NT2/D1 (cell line): Measurements from ENCODE around the gene KRIT1.
A peak's percentile ranks its signal among the peaks of the same experiment; 100 is the strongest.

Experiments used
- DNase-seq: peaks from one replicate; pipeline ENCODE4 v3.0.0-alpha.2; 2011; ENCODE audit warnings: low read depth, low spot score
- H3K27me3 ChIP-seq: 2 replicates; pipeline ENCODE4 v1.6.0; 2011; ENCODE audit warnings: mild to moderate bottlenecking; ENCODE audit not compliant: insufficient read length, insufficient read depth
- H3K36me3 ChIP-seq: 2 replicates; pipeline ENCODE4 v1.6.1; 2011; ENCODE audit warnings: mild to moderate bottlenecking, low read length, mixed read lengths; ENCODE audit not compliant: insufficient read depth, insufficient read length
- H3K4me1 ChIP-seq: 2 replicates; pipeline ENCODE4 v1.5.1; 2011; ENCODE audit not compliant: insufficient read depth, insufficient read length
- H3K4me3 ChIP-seq: 2 replicates; pipeline ENCODE4 v1.5.1; 2011; ENCODE audit warnings: low read depth; ENCODE audit not compliant: insufficient read length
- H3K9ac ChIP-seq: 2 replicates; pipeline ENCODE4 v1.6.0; 2011; ENCODE audit warnings: low read depth; ENCODE audit not compliant: insufficient read length
- H3K9me3 ChIP-seq: 2 replicates; pipeline ENCODE4 v1.5.1; 2011; ENCODE audit warnings: mild to moderate bottlenecking, low read length; ENCODE audit not compliant: insufficient read depth
- SUZ12 ChIP-seq: IDR thresholded peaks from 2 replicates; pipeline ENCODE4 v1.6.1; 2011; ENCODE audit not compliant: insufficient read length, insufficient read depth; ENCODE audit errors: extremely low read depth
- YY1 ChIP-seq: IDR thresholded peaks from 2 replicates; pipeline ENCODE4 v1.6.1; 2011; ENCODE audit not compliant: insufficient read length, insufficient read depth
- ZNF274 ChIP-seq: IDR thresholded peaks from 2 replicates; pipeline ENCODE4 v1.6.1; 2011; ENCODE audit warnings: mild to moderate bottlenecking, low read depth, low read length

KRIT1 gene

DNA sequence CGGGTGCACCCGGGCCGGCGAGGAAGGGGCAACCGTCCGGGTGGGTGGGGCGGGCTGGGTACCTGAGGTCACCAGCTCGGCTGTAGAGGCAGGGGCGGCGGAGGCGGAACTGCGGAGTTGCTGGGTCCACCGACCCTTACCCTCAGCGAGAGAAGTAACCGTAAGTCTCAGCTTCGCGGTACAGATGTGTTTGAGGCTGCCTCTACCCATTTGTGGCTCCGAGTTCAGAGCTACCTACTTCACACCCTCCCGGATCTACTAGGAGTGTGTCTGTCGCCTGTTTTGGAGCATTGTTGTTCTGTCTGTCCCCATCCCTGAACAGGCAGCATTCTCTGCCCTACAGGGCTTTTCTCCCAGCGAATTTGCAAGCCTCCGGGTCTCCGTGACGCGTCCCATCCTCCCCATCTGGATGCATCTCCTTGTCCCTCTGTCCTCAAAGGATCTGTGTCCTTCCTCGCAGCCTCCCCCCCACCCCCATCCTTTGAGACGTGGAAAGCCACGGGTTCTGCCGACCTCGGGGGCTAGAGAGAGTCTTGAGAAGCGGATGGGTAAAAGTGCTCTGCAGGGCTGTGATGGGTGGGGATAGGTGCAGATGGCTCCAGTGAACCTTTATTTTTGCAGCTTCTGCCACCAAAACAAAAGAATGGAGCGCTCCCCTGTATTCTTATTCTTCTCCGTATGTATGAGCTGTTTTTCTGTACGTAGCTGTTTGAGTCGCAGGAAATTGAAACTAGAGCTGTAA lies 817 bp upstream of the KRIT1 start:
- no peak for TF ChIP-seq ZNF274
- no peak for TF ChIP-seq YY1
- no peak for TF ChIP-seq SUZ12
- peak overlapping the region; percentile 76 for H3K4me3 ChIP-seq
- H3K4me1 ChIP-seq = no peaks in the 10 kb centered on the region
- H3K9ac ChIP-seq = peak overlapping the region; percentile 95
- no peaks in the 10 kb centered on the region for H3K27me3 ChIP-seq
- peak; percentile 22 for DNase-seq
- H3K36me3 ChIP-seq = peaks cover 14% of the 10 kb centered on the region
- no peaks in the 10 kb centered on the region for H3K9me3 ChIP-seq

DNA sequence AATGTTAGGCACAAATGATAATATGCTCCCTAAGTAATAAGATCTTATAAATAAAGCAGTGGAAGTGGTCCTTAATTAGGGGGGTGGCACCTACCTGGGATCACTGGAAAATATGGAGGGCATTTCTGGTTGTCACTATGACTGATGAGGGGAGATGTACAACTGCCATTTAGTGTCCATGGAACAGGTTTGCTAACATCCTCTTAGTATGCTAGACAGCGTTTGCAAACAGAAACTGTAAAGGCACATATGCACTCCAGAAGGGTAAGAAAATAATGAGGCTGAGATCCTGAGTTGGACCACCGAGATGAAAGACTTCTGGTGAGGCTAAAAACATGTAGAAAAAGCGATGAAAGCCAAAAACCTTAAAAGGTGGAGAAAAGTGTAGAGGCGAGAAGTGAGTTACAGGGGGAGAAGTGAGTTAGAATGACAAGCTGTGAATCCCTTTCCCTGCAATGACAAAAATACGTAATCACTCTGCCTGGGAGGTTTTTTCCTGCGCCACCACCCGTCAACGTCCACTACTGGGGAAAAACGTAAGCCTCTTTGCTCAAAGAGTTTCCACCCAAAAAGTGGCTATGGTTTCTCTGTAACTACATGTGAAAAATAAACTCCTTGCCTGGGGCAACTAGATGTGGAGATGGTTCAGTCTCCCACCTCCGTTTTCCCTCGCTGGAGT lies 767 bp downstream of the KRIT1 start:
- Histone ChIP-seq H3K9ac (peak overlapping the region; percentile 95), H3K4me3 (peak overlapping the region; percentile 76), H3K9me3 (no peaks in the 10 kb centered on the region), H3K36me3 (peaks cover 28% of the 10 kb centered on the region), H3K4me1 (no peaks in the 10 kb centered on the region), H3K27me3 (no peaks in the 10 kb centered on the region)
- DNase-seq = no peak
- TF ChIP-seq ZNF274 (no peak), YY1 (no peak), SUZ12 (no peak)

DNA sequence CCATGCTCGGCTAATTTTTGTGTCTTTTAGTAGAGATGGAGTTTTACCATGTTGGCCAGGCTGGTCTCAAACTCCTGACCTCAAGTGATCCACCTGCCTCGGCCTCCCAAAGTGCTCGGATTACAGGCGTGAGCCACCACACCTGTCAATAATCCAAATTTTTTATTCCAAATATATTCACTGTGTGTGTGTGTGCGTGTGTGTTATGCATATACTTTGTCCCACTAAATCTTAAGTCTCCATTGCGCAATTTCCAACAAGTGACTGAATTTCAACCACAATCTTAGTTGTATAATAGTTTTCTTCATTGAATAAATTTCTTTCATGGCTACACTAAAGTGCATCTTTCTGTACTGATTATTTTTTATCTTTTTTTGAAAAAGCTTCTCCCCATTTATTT lies 2.7 kb downstream of the KRIT1 start:
- Histone ChIP-seq H3K9me3 (no peaks in the 10 kb centered on the region), H3K4me1 (no peaks in the 10 kb centered on the region), H3K4me3 (no peak overlapping the region), H3K27me3 (no peaks in the 10 kb centered on the region), H3K9ac (no peak overlapping the region), H3K36me3 (peaks cover 38% of the 10 kb centered on the region)
- no peak for TF ChIP-seq SUZ12
- no peak for TF ChIP-seq YY1
- TF ChIP-seq ZNF274 = no peak
- DNase-seq = no peak

DNA sequence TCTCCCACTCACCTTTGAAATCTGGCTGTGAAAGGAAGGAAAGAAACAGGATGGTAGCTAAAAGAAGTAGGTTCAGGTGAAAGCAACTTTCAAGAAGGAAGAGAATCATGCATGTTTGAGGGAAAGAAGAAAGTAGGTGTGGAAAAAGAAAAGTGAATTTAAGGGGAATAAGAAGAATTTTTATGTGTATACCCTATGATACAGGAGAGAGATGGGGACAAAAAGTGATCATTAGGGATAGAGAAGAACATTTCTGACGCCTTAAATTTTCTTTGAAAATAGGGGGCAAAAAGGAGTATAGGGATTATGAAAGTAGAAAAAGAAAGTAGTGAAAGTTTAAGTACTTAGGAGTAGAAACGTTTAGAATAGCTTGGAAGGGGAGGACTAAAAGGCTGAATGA lies 15.2 kb downstream of the KRIT1 start:
- Histone ChIP-seq H3K4me3 (no peak overlapping the region), H3K36me3 (peaks cover 48% of the 10 kb centered on the region), H3K4me1 (no peaks in the 10 kb centered on the region), H3K27me3 (no peaks in the 10 kb centered on the region), H3K9me3 (no peaks in the 10 kb centered on the region), H3K9ac (no peak overlapping the region)
- no peak for DNase-seq
- no peak for TF ChIP-seq ZNF274
- no peak for TF ChIP-seq YY1
- no peak for TF ChIP-seq SUZ12

DNA sequence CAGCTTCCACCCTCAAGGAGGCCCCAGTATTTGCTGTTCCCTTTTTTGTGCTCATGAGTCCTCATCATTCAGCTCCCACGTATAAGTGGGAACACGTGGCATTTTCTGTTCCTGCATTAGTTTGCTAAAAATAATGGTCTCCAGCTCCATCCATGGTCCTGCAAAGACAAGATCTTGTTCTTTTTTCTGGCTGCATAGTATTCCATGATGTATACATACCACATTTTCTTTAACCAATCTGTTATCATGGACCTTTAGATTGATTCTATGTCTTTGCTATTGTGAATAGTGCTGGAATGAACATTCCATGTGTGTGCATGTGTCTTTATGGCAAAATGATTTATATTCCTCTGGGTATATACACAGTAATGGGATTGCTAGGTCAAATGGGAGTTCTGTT lies 17.0 kb downstream of the KRIT1 start:
- peaks cover 43% of the 10 kb centered on the region for H3K36me3 ChIP-seq
- no peak for TF ChIP-seq ZNF274
- TF ChIP-seq YY1 = no peak
- TF ChIP-seq SUZ12 = no peak
- H3K4me3 ChIP-seq = no peak overlapping the region
- H3K9ac ChIP-seq = no peak overlapping the region
- H3K27me3 ChIP-seq = no peaks in the 10 kb centered on the region
- H3K9me3 ChIP-seq = no peaks in the 10 kb centered on the region
- DNase-seq = no peak
- no peaks in the 10 kb centered on the region for H3K4me1 ChIP-seq

DNA sequence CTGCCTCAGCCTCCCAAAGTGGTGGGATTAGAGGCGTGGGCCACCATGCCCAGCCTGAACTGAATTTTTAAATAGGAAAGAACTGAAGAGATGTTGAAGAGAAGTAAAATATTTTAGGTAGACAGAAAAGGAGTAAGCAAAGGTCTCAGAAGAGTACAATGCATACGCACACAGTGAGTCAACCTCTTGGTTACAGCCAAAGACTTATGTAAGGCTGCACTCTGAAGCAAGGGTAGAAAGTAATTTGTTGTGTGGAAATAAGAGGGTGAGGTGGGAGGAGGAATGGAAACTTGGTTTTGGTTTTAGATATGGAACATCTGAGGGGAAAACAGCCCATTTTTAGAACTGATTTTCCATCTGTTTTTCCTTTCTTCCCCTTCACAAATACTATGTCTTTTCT lies 17.6 kb downstream of the KRIT1 start:
- no peaks in the 10 kb centered on the region for H3K4me1 ChIP-seq
- TF ChIP-seq SUZ12 (no peak), YY1 (no peak), ZNF274 (no peak)
- no peaks in the 10 kb centered on the region for H3K9me3 ChIP-seq
- peaks cover 42% of the 10 kb centered on the region for H3K36me3 ChIP-seq
- H3K9ac ChIP-seq = no peak overlapping the region
- no peak for DNase-seq
- no peaks in the 10 kb centered on the region for H3K27me3 ChIP-seq
- no peak overlapping the region for H3K4me3 ChIP-seq

DNA sequence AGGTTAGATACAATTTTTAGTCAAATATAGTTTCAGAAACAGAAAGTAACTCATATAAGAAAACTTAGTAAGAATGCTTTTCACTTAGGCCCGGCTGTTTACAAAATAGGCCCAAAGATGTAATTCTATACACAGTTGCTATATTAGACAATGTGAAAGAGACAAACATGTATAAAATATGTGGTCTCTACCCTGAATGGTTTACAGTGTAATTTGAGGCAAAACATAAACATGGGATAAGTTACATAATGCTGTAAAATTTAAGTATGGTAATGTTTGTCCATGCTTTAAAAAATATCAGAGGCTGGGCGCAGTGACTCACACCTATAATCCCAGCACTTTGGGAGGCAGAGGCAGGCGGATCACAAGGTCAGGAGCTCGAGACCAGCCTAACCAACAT lies 18.7 kb downstream of the KRIT1 start:
- Histone ChIP-seq H3K9ac (no peak overlapping the region), H3K4me3 (no peak overlapping the region), H3K4me1 (no peaks in the 10 kb centered on the region), H3K27me3 (no peaks in the 10 kb centered on the region), H3K9me3 (no peaks in the 10 kb centered on the region), H3K36me3 (peaks cover 51% of the 10 kb centered on the region)
- DNase-seq = no peak
- TF ChIP-seq YY1 = no peak
- TF ChIP-seq SUZ12 = no peak
- TF ChIP-seq ZNF274 = no peak
